Measurements from ENCODE around the gene PTMA. TPM values are rescaled to one million over a fixed set of nuclear protein-coding genes. Genes with fewer than 3 reads are reported as not detected.

PTMA gene
- total RNA-seq, 1 experiment from 2014 or later: 2,164 TPM

- ATAC-seq (peak; percentile 58), DNase-seq (ENCODE audit: low spot score) (peak; percentile 98)
- POLR2A ChIA-PET: interaction anchor here (0.9 to 4.8 kb wide), 14 partner anchors 8 to 243 kb away, joined by 3 to 72 read pairs (median 7); partner anchors contain the start of gene NCL
- Mint-ChIP-seq H3K27me3 (ENCODE audit: low read depth) (peaks cover 5% of the 10 kb centered on the region; the same call in 1 of the 2 replicates), H3K4me3 (peak overlapping the region; percentile 88), H3K9me3 (no peaks in the 10 kb centered on the region), H3K27ac (peak overlapping the region; percentile 100), H3K36me3 (peaks cover 25% of the 10 kb centered on the region), H3K4me1 (peaks cover 19% of the 10 kb centered on the region)
- CTCF ChIA-PET: interaction anchor here (0.6 to 4.0 kb wide), 21 partner anchors 10 to 176 kb away, joined by 3 to 39 read pairs (median 5); partner anchors contain the start of gene COPS7B
- TF ChIP-seq ATF2 (CRISPR knock-in tag; IDR thresholded peaks at IDR 0.05; ENCODE audit: borderline replicate concordance, low read depth) (no peak), NR1H2 (CRISPR knock-in tag; IDR thresholded peaks at IDR 0.05) (0 out of 2 replicates have a peak, but pooled peaks have one; percentile 18), FOXP1 (CRISPR knock-in tag; IDR thresholded peaks at IDR 0.05; ENCODE audit: borderline replicate concordance) (peak; percentile 77), USF1 (CRISPR knock-in tag; IDR thresholded peaks at IDR 0.05) (peak; percentile 74), AR (CRISPR knock-in tag; IDR thresholded peaks at IDR 0.05) (no peak; the same call in 1 of the 2 replicates), NFYB (CRISPR knock-in tag; conservative IDR thresholded peaks at IDR 0.05; ENCODE audit: low read depth) (peak; percentile 94), CREM (CRISPR knock-in tag; IDR thresholded peaks at IDR 0.05) (peak; percentile 84; the same call in 1 of the 2 replicates), SMAD4 (CRISPR knock-in tag; IDR thresholded peaks at IDR 0.05) (no peak; the same call in 1 of the 2 replicates), ZNF281 (CRISPR knock-in tag; IDR thresholded peaks at IDR 0.05) (no peak; the same call in 1 of the 2 replicates), SP1 (CRISPR knock-in tag; conservative IDR thresholded peaks at IDR 0.05) (peak; percentile 92), CTCF (IDR thresholded peaks at IDR 0.05) (peak; percentile 73), E2F4 (CRISPR knock-in tag; IDR thresholded peaks at IDR 0.05; ENCODE audit: borderline replicate concordance, low read depth) (peak; percentile 64; the same call in 1 of the 2 replicates), TEAD1 (CRISPR knock-in tag; IDR thresholded peaks at IDR 0.05) (peak; percentile 86), PRDM15 (CRISPR knock-in tag; IDR thresholded peaks at IDR 0.05) (peak; percentile 100), USF2 (CRISPR knock-in tag; IDR thresholded peaks at IDR 0.05) (peak; percentile 59), MLX (CRISPR knock-in tag; IDR thresholded peaks at IDR 0.05) (0 out of 2 replicates have a peak, but pooled peaks have one; percentile 54), SMAD3 (CRISPR knock-in tag; IDR thresholded peaks at IDR 0.05; ENCODE audit: borderline replicate concordance) (peak; percentile 41; the same call in 1 of the 2 replicates)
These were observed 1.3 kb upstream of the PTMA start for GRCh38 chr2:231706731-231707624.

All from WTC11 (cell line).